H9 (cell line): ENCODE data around the gene P2RY12. TPM values are rescaled to one million over a fixed set of nuclear protein-coding genes. Genes with fewer than 3 reads are reported as not detected.

ENCODE experiments used
- DNase-seq: peaks from one replicate; pipeline ENCODE4 v3.0.0-alpha.2; 2017
- H2AFZ ChIP-seq: one replicate; pipeline ENCODE4 v1.6.1; 2013; ENCODE audit warnings: mild to moderate bottlenecking, low read length, control low read depth, moderate library complexity
- H2AK5ac ChIP-seq: 2 replicates; pipeline ENCODE4 v1.6.1; 2013; ENCODE audit warnings: low read length, control low read depth, mixed read lengths; ENCODE audit not compliant: insufficient read length
- H2BK120ac ChIP-seq: one replicate; pipeline ENCODE4 v1.6.1; 2013; ENCODE audit warnings: low read depth, mild to moderate bottlenecking, low read length, control low read depth, inconsistent platforms; ENCODE audit not compliant: poor library complexity, severe bottlenecking
- H2BK12ac ChIP-seq: 2 replicates; pipeline ENCODE4 v1.6.1; 2013; ENCODE audit warnings: low read length, control low read depth, mixed read lengths, low read depth; ENCODE audit not compliant: insufficient read length
- H2BK15ac ChIP-seq: 2 replicates; pipeline ENCODE4 v1.6.1; 2013; ENCODE audit warnings: low read depth, low read length, control low read depth
- H2BK20ac ChIP-seq: one replicate; pipeline ENCODE4 v1.6.1; 2013; ENCODE audit warnings: low read depth, mild to moderate bottlenecking, low read length, control low read depth, inconsistent platforms; ENCODE audit not compliant: poor library complexity, severe bottlenecking
- H2BK5ac ChIP-seq: 2 replicates; pipeline ENCODE4 v1.6.1; 2013; ENCODE audit warnings: low read length, control low read depth, mixed read lengths; ENCODE audit not compliant: insufficient read length
- H3K14ac ChIP-seq: 2 replicates; pipeline ENCODE4 v1.6.1; 2013; ENCODE audit warnings: low read length, control low read depth; ENCODE audit not compliant: insufficient read depth
- H3K18ac ChIP-seq: 2 replicates; pipeline ENCODE4 v1.6.1; 2013; ENCODE audit warnings: low read depth, mild to moderate bottlenecking, mixed read lengths, low read length, control low read depth; ENCODE audit not compliant: insufficient read length
- H3K23ac ChIP-seq: 2 replicates; pipeline ENCODE4 v1.6.1; 2013; ENCODE audit warnings: low read length, control low read depth, mixed read lengths, low read depth; ENCODE audit not compliant: insufficient read length
- H3K23me2 ChIP-seq: 2 replicates; pipeline ENCODE4 v1.6.1; 2013; ENCODE audit warnings: low read depth, mild to moderate bottlenecking, mixed read lengths, low read length, control low read depth; ENCODE audit not compliant: insufficient read length, poor library complexity, severe bottlenecking
- H3K27ac ChIP-seq: 2 replicates; pipeline ENCODE4 v1.5.1; 2013; ENCODE audit warnings: low read length, control low read depth, mixed read lengths, low read depth; ENCODE audit not compliant: insufficient read length
- H3K27me3 ChIP-seq: 2 replicates; pipeline ENCODE4 v1.6.1; 2013; ENCODE audit warnings: low read length, control low read depth, inconsistent platforms; ENCODE audit not compliant: insufficient read depth
- H3K4ac ChIP-seq: 2 replicates; pipeline ENCODE4 v1.6.1; 2013; ENCODE audit warnings: low read depth, mild to moderate bottlenecking, control low read depth, inconsistent platforms, low read length, moderate library complexity
- H3K4me1 ChIP-seq: 2 replicates; pipeline ENCODE4 v1.6.1; 2013; ENCODE audit warnings: low read length, control low read depth, inconsistent platforms; ENCODE audit not compliant: insufficient read depth
- H3K4me2 ChIP-seq: 2 replicates; pipeline ENCODE4 v1.6.1; 2013; ENCODE audit warnings: low read length, control low read depth, mixed read lengths; ENCODE audit not compliant: insufficient read length, insufficient read depth
- H3K56ac ChIP-seq: 2 replicates; pipeline ENCODE4 v1.6.1; 2013; ENCODE audit warnings: low read depth, mild to moderate bottlenecking, mixed read lengths, low read length, control low read depth; ENCODE audit not compliant: insufficient read length
- H3K79me1 ChIP-seq: 2 replicates; pipeline ENCODE4 v1.6.1; 2013; ENCODE audit warnings: low read depth, mild to moderate bottlenecking, moderate library complexity, low read length, control low read depth, inconsistent platforms; ENCODE audit not compliant: insufficient read depth, poor library complexity, severe bottlenecking
- H3K79me2 ChIP-seq: 2 replicates; pipeline ENCODE4 v1.6.1; 2013; ENCODE audit warnings: low read length, control low read depth, inconsistent platforms; ENCODE audit not compliant: insufficient read depth
- H3K9ac ChIP-seq: 2 replicates; pipeline ENCODE4 v1.6.1; 2013; ENCODE audit warnings: low read length, control low read depth, mixed read lengths; ENCODE audit not compliant: insufficient read length; ENCODE audit errors: extremely low read depth
- H3K9me3 ChIP-seq: one replicate; pipeline ENCODE4 v1.6.1; 2013; ENCODE audit warnings: low read depth, low read length, inconsistent platforms; ENCODE audit not compliant: control insufficient read depth
- H3T11ph ChIP-seq: one replicate; pipeline ENCODE4 v1.6.1; 2013; ENCODE audit warnings: mild to moderate bottlenecking, low read length, control low read depth, inconsistent platforms
- H4K20me1 ChIP-seq: one replicate; pipeline ENCODE4 v1.6.1; 2013; ENCODE audit not compliant: control insufficient read depth, insufficient read length, insufficient read depth
- H4K5ac ChIP-seq: 2 replicates; pipeline ENCODE4 v1.6.1; 2013; ENCODE audit warnings: low read depth, mild to moderate bottlenecking, mixed read lengths, low read length, control low read depth; ENCODE audit not compliant: insufficient read length
- H4K8ac ChIP-seq: replicated peaks from 2 replicates; pipeline ENCODE4 v1.6.1; 2013; ENCODE audit warnings: low read length, control low read depth, mixed read lengths, low read depth; ENCODE audit not compliant: insufficient read length
- H4K91ac ChIP-seq: 2 replicates; pipeline ENCODE4 v1.6.1; 2013; ENCODE audit warnings: low read depth, mild to moderate bottlenecking, moderate library complexity, mixed read lengths, low read length, control low read depth; ENCODE audit not compliant: insufficient read length
- H3K27ac Mint-ChIP-seq, 3 experiments: 2 replicates in 2 of 3; 3 replicates in 1 of 3; pipeline ENCODE4 v1.8.0; 2020 to 2021; ENCODE audit warnings: mixed read lengths in 3 of 3, mild to moderate bottlenecking in 1 of 3, moderate library complexity in 1 of 3
- H3K27me3 Mint-ChIP-seq: 2 replicates; pipeline ENCODE4 v1.8.0; 2021; ENCODE audit warnings: low read depth, mild to moderate bottlenecking, moderate library complexity, mixed read lengths
- H3K36me3 Mint-ChIP-seq, 3 experiments: 2 replicates in 2 of 3; 3 replicates in 1 of 3; pipeline ENCODE4 v1.8.0; 2020 to 2021; ENCODE audit warnings: low read depth in 3 of 3, mixed read lengths in 3 of 3; ENCODE audit not compliant: insufficient read depth in 1 of 3
- H3K4me1 Mint-ChIP-seq, 2 experiments: 2 replicates each; pipeline ENCODE4 v1.8.0; 2020; ENCODE audit warnings: mixed read lengths in 2 of 2
- H3K4me3 Mint-ChIP-seq, 2 experiments: 2 replicates in 1 of 2; 3 replicates in 1 of 2; pipeline ENCODE4 v1.8.0; 2020 to 2021; ENCODE audit warnings: mild to moderate bottlenecking in 2 of 2, mixed read lengths in 2 of 2, moderate library complexity in 1 of 2
- H3K9me3 Mint-ChIP-seq, 2 experiments: 2 replicates in 1 of 2; 3 replicates in 1 of 2; pipeline ENCODE4 v1.8.0; 2020; ENCODE audit warnings: mild to moderate bottlenecking in 2 of 2, mixed read lengths in 2 of 2, moderate library complexity in 1 of 2
- CTCF ChIP-seq: fragments of 200-600 bp; sonication (generic); conservative IDR thresholded peaks from 3 replicates; pipeline ENCODE4 v1.8.0; 2021; ENCODE audit warnings: antibody characterized with exemption, mild to moderate bottlenecking
- WGBS: extraction: QIAGEN DNeasy Blood & Tissue Kit; methylation state at CpG from one replicate; pipeline ENCODE4 v1.1.7; 2013; ENCODE audit warnings: missing lambda C conversion rate, low lambda C conversion rate, mixed read lengths; ENCODE audit not compliant: insufficient read length; ENCODE audit errors: extremely low coverage; 5-methylcytosine and 5-hydroxymethylcytosine counted together
- total RNA-seq: library from RNA; stranded (reverse); gene quantifications from 2 replicates; pipeline ENCODE4 v1.2.1, GENCODE V29; 2021

The P2RY12 gene
- total RNA-seq, 1 experiment from 2014 or later = not detected

- no peak overlapping the region for H3K14ac ChIP-seq
- no peak overlapping the region for H3K4me2 ChIP-seq
These were observed 82.8 kb downstream of the P2RY12 start for GRCh38 chr3:151301787-151302186.

More at GRCh38 chr3:151301787-151302186, 82.8 kb downstream of the P2RY12 start:
- Histone ChIP-seq H2BK5ac (no peak overlapping the region), H4K20me1 (no peaks in the 10 kb centered on the region), H2AK5ac (no peak overlapping the region), H3K27ac (no peak overlapping the region), H3T11ph (no peak overlapping the region), H3K56ac (no peak overlapping the region), H4K91ac (no peak overlapping the region), H3K18ac (no peak overlapping the region), H3K79me2 (no peaks in the 10 kb centered on the region), H4K8ac (no peak overlapping the region), H2BK15ac (no peak overlapping the region), H2AFZ (no peak overlapping the region), H2BK120ac (no peak overlapping the region), H3K23ac (no peak overlapping the region), H2BK12ac (no peak overlapping the region), H2BK20ac (no peak overlapping the region), H3K79me1 (no peaks in the 10 kb centered on the region), H3K9ac (no peak overlapping the region), H3K27me3 (no peaks in the 10 kb centered on the region), H3K4ac (no peak overlapping the region), H3K4me1 (peaks cover 9% of the 10 kb centered on the region; the same call in 1 of the 2 replicates), H3K23me2 (no peaks in the 10 kb centered on the region), H3K9me3 (no peaks in the 10 kb centered on the region), H4K5ac (no peak overlapping the region)
- no peak for TF ChIP-seq CTCF
- Mint-ChIP-seq H3K9me3 (no peaks in the 10 kb centered on the region), H3K4me3 (no peak overlapping the region), H3K4me1 (peaks cover 32 to 36% of the 10 kb centered on the region in 2 experiments), H3K27me3 (no peaks in the 10 kb centered on the region), H3K36me3 (no peaks in the 10 kb centered on the region), H3K27ac (no peak overlapping the region)
- WGBS = no CpG with 5 or more reads among the region's 3 CpGs
- DNase-seq = no peak
